Lung (tissue), 12 donors: ENCODE results near the gene PRKD2. TPM values are rescaled to one million over a fixed set of nuclear protein-coding genes. Genes with fewer than 3 reads are reported as not detected.

ENCODE experiments used
- ATAC-seq: fragments of 200-7000 bp; cut with Tn5 transposase; one replicate; pipeline ENCODE4 v1.9.1; 2020; ENCODE audit warnings: moderate number of reproducible peaks; ENCODE audit not compliant: insufficient read depth, low FRiP score
- DNase-seq, 3 donors: peaks; one replicate each; pipeline ENCODE4 v3.0.0-alpha.2; 2013 to 2017
- H3K27ac ChIP-seq, 2 donors: one replicate each; pipeline ENCODE4 v1.5.1; 2013; ENCODE audit warnings: mild to moderate bottlenecking in 2 of 2, moderate library complexity in 2 of 2, control low read depth in 1 of 2, inconsistent platforms in 1 of 2, low read depth in 1 of 2, low read length in 1 of 2
- H3K27me3 ChIP-seq, 3 donors: one replicate each; pipeline ENCODE4 v1.5.1; 2013; ENCODE audit warnings: low read length in 2 of 3; ENCODE audit not compliant: control insufficient read depth in 3 of 3, insufficient read depth in 3 of 3
- H3K36me3 ChIP-seq, 4 donors: one replicate each; pipeline ENCODE4 v1.5.1; 2013; ENCODE audit warnings: low read length in 4 of 4, mild to moderate bottlenecking in 1 of 4, moderate library complexity in 1 of 4; ENCODE audit not compliant: control insufficient read depth in 4 of 4, insufficient read depth in 4 of 4
- H3K4me1 ChIP-seq, 5 donors: one replicate each; pipeline ENCODE4 v1.5.1; 2013; ENCODE audit warnings: low read length in 5 of 5, mild to moderate bottlenecking in 2 of 5, moderate library complexity in 1 of 5; ENCODE audit not compliant: control insufficient read depth in 5 of 5, insufficient read depth in 5 of 5
- H3K4me3 ChIP-seq: one replicate; pipeline ENCODE4 v1.5.1; 2013; ENCODE audit warnings: mild to moderate bottlenecking, control low read depth, moderate library complexity
- H3K9ac ChIP-seq, 2 donors: one replicate each; pipeline ENCODE4 v1.5.1; 2013; ENCODE audit warnings: low read length in 2 of 2, control low read depth in 1 of 2; ENCODE audit not compliant: insufficient read depth in 1 of 2
- H3K9me3 ChIP-seq, 4 donors: one replicate each; pipeline ENCODE4 v1.5.1; 2013; ENCODE audit warnings: low read length in 3 of 4, mild to moderate bottlenecking in 1 of 4, moderate library complexity in 1 of 4; ENCODE audit not compliant: control insufficient read depth in 4 of 4, insufficient read depth in 3 of 4
- WGBS, 2 donors: extraction: QIAGEN DNeasy Blood & Tissue Kit; methylation state at CpG; one replicate each; pipeline ENCODE4 v1.1.7; 2013; 5-methylcytosine and 5-hydroxymethylcytosine counted together
- polyA plus RNA-seq, 2 donors: library from polyadenylated mRNA; stranded (reverse); fragments of 200-250 nt; gene quantifications; one replicate each; pipeline ENCODE4 v1.2.1, GENCODE V29; 2013
- total RNA-seq, 2 donors: library from RNA; depleted of rRNA in 1 of 2; stranded (reverse); fragments of >200 nt in 1 of 2; gene quantifications; one replicate each; pipeline ENCODE4 v1.2.1, GENCODE V29; 2014 to 2021
- TF ChIP-seq, protein P1 (sequence below): IDR thresholded peaks from 2 replicates; pipeline ENCODE4 v1.5.1; 2012; ENCODE audit warnings: mild to moderate bottlenecking; ENCODE audit errors: control extremely low read depth, extremely low read depth
- donor health status: control.
- donor health status: control.
- donor health status: Bipolar disorder and iron deficiency.
- donor health status: healthy.
- donor health status: DM: yes; HTN: yes; CAD: no.

PRKD2 gene
- total and polyA plus RNA-seq, 4 donors: 35.5 to 56.2 (median 45.1) TPM

DNA sequence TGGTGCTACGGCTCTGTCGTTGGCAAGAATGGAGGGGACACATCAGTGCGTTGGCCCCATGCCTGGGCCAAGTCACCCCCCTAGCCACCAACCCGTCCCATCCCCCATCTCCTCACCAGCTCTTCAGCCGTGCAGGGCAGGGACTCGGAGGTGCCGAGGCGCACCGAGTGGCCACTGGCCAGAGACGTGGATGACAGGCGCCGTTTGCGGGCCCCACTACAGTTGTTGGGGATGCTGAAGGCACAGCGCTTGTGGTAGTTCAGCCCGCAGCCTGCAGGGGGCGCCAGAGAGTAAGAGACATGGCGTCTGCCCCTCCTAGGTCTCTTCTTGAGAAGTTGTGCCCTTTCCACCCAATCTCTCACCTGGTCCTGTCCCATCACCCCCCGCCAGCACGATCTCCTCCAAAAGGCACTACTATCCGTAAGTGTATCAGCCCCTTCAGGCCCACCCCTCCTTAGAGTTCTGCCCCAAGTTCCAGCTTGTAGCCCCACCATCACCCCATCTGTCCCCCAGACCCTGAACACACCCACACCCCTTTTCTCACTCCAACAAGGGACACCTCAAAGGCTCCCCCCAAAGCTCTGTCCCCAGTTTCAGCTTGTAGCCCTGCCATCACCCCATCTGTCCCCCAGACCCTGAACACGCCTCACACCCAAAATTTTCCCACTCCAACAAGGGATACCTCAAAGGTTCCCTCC, 12.4 kb downstream of the PRKD2 start:
- H3K27me3 ChIP-seq: no peaks in the 10 kb centered on the region
- no peak overlapping the region for H3K27ac ChIP-seq
- TF ChIP-seq, protein P1, sequence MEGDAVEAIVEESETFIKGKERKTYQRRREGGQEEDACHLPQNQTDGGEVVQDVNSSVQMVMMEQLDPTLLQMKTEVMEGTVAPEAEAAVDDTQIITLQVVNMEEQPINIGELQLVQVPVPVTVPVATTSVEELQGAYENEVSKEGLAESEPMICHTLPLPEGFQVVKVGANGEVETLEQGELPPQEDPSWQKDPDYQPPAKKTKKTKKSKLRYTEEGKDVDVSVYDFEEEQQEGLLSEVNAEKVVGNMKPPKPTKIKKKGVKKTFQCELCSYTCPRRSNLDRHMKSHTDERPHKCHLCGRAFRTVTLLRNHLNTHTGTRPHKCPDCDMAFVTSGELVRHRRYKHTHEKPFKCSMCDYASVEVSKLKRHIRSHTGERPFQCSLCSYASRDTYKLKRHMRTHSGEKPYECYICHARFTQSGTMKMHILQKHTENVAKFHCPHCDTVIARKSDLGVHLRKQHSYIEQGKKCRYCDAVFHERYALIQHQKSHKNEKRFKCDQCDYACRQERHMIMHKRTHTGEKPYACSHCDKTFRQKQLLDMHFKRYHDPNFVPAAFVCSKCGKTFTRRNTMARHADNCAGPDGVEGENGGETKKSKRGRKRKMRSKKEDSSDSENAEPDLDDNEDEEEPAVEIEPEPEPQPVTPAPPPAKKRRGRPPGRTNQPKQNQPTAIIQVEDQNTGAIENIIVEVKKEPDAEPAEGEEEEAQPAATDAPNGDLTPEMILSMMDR: peak; percentile 86
- H3K36me3 ChIP-seq: peaks cover 0 to 43% (median 36%) of the 10 kb centered on the region in 4 donors
- ATAC-seq (peak; percentile 68), DNase-seq (peak; percentile 41 to 65 (median 48))
- H3K4me3 ChIP-seq: no peak overlapping the region
- H3K9me3 ChIP-seq: no peaks in the 10 kb centered on the region
- WGBS, 2 donors: 29 to 35% methylated on average over 21 of the region's 21 CpGs
- H3K4me1 ChIP-seq: no peaks in the 10 kb centered on the region
- H3K9ac ChIP-seq: no peak overlapping the region

DNA sequence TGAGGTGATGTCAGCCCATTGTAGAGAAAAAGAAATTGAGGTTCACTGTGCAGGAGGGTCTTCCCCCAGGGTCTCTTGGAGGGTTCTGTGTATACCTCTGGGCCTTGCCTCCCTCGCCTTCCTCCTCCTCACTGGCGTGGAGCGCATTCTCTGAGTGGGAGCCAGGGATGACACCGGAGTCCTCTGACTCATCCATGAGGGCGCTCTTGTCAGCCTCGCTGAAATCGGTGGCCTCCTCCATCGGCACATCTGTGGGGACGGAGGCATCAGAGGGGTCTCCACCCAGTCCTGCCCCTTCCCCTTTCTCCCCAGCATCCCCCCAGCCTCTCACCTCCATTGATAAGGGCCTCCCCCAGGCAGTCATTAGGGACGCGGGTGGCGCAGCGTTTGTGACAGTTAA, 16.2 kb downstream of the PRKD2 start:
- Histone ChIP-seq H3K4me1 (peaks cover 0 to 3% (median 0%) of the 10 kb centered on the region in 5 donors), H3K9ac (no peak overlapping the region), H3K4me3 (no peak overlapping the region), H3K9me3 (no peaks in the 10 kb centered on the region), H3K36me3 (peaks cover 0 to 55% (median 37%) of the 10 kb centered on the region in 4 donors), H3K27me3 (no peaks in the 10 kb centered on the region), H3K27ac (no peak overlapping the region)
- TF ChIP-seq, protein P1: no peak
- ATAC-seq: no peak
- 90 to 94% methylated on average over 13 of the region's 13 CpGs for WGBS, 2 donors
- DNase-seq: no peak

DNA sequence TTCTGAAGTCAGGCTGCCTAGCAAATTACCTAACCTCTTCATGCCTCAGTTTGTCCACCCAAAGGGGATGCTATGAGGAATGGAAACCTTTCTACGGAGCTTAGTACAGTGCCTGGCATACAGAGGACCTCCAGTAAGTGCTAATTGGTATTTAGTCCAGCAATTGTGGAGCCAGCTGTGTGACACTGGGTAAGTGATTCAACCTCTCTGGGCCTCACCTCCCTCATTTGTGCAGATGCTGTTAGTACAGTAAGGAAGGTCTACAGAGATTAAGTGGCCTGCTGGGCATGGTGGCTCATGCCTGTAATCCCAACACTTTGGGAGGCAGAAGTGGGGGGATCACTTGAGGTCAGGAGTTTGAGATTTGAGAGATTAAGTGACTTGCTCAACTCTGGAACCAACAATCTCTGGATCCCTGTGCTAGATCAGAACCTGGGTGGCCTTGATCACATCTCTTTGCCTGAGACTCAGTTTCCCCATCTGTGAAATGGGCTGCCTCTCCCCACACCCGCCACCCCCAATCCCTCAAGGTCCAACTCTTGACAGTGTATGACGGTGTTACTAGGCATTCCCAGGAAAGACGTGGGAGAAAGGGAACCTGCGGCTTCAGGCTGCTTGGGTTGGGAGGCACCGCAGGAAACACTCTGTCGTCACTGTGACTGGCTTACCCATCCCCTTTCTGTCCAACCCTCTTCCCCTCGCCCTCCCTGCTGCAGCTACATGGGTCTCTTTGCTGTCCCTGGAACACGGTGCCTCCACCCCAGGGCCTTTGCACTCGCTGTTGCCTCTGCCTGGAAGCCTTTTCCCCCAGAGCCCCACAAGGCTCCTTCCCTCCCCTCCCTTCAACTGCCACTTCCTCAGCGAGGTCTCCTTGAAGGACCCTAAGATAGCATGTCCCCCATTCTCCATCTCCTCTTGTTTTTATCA, 18.3 kb downstream of the PRKD2 start:
- no peak overlapping the region for H3K9ac ChIP-seq
- H3K36me3 ChIP-seq: peaks cover 0 to 64% (median 41%) of the 10 kb centered on the region in 4 donors
- TF ChIP-seq, protein P1: no peak
- DNase-seq: no peak
- 88 to 95% methylated on average over 11 of the region's 11 CpGs for WGBS, 2 donors
- H3K9me3 ChIP-seq: no peaks in the 10 kb centered on the region
- H3K4me1 ChIP-seq: peaks cover 0 to 3% (median 0%) of the 10 kb centered on the region in 5 donors
- H3K27me3 ChIP-seq: no peaks in the 10 kb centered on the region
- no peak for ATAC-seq
- no peak overlapping the region for H3K4me3 ChIP-seq
- H3K27ac ChIP-seq: no peak overlapping the region
